CD4-positive, alpha-beta T cell treated with Interleukin-6 at 100 ng/mL for 8 hours (primary cell): ENCODE results near the gene RPS3.

Source experiments
- DNase-seq: peaks from one replicate; pipeline ENCODE4 v3.0.0-alpha.2; 2020; ENCODE audit warnings: mixed read lengths, low spot score

RPS3 gene

DNA sequence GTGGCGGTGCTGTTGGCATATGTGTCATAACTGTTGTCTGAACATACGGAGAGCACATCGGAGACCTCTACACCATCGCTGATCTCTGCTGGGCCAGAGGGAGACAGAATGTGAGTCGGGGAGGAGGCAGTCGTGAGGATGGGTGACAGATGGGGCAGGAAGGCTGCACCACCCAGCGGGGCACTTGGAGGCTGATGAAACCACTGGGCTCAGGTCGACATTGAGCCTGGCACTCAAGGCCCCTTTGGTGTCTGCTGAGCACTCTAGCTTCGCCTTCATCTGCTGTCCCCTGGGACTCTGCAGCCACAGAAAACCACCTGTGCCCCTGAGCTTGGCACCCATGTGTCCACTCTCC lies 36.2 kb downstream of the RPS3 start:
- DNase-seq, result no peak

DNA sequence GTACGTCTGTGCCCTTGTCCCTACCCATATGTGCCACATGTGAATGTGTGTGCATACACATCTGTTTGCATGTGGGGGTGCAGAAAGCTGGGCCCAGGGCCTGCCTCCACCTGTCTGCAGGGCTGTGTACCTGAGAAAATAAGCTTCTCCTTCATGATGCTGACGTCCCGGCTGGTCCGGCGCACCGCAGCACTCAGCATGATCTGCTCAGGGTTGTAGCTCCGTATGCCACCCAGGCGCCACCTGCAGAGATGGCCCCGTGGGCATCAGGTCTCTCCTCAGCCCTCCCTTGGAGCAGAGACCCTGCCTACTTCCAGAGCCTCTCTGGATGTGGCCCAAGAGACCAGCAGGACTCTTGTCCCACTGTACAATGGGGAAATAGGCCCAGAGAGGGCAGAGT lies 37.5 kb downstream of the RPS3 start:
- DNase-seq, result no peak

DNA sequence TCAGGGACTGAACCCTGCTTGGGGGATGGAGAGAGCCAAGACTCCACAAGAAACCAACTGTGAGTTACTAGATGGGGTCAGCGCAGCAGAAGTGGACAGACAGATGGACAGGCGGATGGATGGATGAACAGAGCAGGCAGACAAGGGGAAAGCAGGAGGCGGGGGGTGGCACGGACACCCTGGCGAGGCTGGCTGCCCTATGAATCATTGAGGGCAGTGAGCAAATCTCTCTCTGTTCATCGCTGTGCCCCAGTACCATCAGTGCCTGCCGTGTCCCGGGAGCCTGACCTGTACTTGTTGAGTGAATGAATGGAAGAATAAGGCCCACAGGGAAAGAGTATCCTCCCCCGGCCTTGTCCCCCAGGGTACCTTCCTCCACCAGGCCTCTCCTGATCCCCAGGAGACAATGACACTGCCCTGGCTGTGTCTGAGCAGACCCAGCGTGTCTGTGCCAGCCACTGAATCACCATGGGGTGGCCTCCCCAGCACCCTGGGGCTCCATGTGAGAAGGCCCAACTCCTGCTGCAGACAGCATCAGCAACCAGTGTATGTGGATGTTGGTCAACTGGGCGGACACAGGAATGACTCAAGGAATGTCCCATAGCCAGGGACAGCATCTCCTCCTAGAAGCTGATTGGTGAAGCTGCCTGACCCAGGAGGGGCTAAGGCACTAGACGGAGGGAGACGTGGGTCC lies 38.8 kb downstream of the RPS3 start:
- DNase-seq, result no peak

DNA sequence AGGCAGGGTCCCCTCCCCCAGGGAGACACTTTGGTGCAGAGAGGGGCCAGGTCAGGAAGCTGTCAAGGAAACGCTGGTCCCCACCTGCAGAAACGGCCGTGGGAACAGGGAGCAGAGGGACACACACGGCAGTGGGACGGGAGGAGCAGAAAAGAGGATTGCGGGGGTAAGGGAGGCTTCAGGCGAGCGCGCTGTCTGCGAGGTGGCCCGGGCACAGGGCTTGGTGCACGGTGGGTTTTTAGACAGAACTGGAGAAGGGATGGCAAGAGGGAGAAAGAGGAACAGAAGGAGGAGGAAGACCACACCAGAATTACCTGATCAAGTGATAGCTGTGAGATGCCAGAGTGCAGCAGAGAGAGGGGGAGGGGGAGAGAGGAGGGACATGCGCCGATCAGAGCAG lies 39.7 kb downstream of the RPS3 start:
- no peak for DNase-seq

DNA sequence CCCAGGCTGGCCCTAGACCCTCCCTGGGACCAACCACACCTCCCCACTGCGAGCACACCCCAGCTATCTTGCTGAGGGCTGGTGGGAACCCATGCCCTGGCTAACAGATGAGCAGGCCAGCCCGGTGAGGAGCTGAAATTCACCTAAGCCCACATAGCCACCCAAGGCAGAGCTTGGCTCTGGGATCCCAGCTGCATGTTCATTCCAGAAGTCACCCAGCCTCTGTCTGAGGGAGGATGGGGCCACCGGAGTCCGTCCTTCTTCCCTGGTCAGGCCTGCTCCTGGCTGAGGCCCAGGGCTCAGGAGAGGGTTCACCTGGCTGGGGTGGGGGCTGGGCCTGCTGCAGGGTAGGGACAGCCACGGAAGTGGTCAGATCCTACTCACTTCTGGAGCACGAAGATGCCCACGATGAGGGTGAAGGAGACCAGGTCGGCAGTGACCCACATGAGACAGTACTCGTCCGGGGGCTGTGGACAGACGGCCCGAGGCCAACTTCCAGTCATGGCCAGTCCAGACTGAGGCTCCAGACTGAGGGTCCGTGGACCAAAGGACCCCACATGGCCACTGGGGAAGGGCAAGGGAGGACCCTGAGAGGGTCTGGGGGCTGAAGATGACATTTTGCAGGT lies 40.3 kb downstream of the RPS3 start:
- no peak for DNase-seq

DNA sequence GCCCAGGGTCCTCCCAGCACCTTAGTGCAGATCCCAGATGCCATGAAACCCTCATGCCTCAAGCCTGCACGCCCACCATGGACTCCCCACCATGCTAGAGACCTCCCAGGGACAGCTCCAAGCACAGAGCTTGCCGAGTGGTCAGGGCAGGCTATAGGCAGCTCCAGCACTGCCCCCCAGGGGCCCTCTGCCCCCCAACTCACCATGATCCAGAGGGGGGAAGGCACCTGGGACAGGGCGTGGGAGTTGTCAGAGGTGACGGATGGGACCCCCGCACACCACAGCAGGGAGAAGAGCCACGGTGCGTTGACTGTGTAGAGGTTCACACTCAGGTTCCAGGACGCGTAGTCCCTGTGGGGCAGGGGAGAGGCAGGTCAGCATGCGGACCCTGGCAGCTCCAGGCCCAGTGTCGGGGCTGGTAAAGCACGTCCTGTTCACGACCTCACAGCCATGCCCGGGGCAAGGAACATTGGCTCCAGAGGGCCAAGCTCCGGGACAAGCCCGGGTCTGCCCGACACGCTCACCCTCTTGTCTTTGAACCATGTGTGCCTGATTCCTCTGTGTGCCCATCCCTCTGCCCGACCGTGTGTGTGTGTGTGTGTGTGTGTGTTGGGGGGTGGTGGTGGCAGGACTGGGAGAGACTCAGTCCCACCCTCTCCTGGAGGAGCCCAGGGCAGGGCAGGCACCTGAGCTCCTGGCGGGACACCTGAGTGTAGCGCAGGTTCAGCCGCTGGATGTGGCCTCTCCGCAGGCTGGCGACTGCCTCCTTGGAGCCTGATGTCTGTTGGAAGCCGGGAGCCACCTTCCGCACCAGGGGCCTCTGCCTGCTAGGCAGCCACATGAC lies 41.9 kb downstream of the RPS3 start:
- no peak for DNase-seq

DNA sequence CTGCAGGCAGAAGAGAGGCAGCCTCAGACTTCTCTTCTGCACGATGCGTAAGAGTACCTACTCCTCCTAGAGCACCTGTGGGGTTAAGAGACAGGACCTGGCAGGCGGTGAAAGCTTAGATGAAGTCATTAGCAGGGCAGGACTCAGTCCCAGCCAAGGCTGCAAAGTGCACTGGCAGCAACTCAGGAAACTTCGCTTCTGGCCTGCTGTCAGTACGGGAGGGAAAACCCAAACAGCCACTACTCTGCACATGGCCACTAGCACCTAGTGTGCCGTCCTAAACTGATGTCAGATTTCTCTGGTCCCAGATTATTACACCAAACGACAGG lies 42.5 kb downstream of the RPS3 start:
- no peak for DNase-seq

DNA sequence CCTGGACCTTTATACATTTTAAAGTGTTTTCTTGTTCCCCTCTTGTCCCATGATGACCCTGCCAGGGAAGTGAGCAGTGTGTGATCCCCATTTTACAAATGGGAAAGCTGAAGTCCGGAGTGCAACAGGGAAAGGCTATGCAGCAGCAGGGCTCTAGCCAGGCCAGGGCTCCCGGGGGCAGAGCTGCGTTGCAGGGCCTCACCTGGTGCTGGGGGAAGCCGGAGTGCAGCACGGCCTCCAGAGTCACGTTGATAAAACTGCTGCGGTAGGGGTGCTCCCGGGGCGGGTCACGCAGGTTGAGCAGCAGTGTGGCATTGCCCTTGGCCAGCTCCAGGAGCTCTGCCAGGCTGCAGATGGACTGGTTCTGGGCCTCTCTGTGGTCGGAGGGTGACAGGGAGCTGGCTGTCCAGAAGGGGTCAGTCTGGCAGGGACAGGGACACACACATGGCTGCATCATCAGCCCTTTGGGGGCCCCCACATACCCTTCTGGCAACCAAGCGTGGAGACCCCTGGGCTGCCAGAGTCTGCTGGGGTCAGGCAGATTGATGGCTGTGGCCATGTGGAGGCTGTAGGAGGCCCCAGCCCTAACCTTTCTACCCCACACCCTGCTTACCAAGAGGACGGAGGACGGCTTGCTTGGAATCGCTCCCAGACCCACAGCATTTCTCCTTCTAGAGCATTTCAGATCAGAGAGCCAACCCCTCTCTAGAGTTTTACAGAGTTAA lies 43.0 kb downstream of the RPS3 start:
- DNase-seq, result no peak

DNA sequence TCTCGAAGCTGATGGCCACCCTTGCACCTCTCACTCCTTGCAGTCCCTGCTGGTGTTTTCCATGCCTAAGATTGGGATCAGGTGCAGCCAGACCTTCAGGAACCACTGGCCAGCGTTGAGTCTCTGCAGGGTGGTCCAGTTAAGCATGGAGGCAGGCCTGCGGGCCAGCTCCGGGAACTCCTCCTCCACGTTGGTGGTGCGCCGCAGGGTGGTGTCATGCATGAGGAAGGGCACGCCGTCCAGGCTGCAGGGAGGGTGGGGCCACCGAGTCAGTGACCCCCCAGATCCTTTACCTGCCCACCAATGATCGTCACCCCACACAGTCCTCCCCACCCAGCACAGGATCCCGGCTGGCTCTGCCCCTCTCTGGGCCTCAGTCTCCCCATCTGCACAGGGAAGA lies 43.7 kb downstream of the RPS3 start:
- DNase-seq, result no peak

DNA sequence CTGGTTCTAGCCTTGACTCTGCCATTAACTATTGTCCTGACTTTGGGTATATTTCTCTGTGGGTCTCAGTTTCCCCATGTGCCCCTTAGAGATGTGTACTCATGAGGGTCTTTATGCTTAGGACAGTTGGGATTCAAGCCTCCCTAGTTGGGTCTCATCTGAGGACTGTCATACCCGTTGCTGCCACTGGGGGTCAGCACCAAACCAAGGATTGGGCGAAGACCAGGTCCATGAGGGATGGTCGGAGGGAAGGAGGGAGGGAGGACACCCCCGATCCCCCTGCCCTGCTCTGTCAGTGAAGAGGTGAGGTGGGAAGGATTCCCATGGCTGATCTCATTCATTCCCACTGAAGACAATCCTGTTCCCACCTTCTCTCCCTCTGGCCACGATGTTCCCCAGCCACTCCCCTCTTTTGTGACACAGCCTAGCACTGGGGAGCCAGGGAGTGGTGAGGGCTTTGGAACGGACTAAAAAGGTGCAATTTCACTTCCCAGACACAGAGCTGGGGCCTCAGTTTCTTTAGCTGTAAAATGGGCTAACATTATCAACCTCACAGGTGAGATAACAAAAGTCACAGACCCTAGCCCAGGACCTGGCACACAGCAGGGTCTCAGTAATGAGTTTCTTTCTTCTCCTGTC lies 46.1 kb downstream of the RPS3 start:
- peak; percentile 61 for DNase-seq

DNA sequence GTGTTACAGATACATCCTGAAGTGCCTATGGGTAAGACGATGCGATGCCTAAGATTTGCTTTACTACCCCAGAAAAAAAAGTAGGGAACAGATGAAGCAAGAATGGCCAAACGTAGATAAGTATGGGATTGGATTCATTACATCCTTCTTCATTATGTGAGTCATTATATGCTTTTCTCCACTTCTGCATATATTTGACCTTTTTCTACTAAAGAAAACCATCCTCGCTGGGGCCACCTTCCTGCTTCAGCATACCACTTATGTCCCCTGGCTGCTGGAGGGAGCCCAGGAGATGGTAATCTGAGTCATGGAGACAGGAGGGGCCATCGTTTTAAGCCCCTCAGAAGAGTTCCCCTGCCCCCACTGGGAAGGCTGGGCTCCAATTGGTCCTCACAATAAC lies 48.1 kb downstream of the RPS3 start:
- no peak for DNase-seq

DNA sequence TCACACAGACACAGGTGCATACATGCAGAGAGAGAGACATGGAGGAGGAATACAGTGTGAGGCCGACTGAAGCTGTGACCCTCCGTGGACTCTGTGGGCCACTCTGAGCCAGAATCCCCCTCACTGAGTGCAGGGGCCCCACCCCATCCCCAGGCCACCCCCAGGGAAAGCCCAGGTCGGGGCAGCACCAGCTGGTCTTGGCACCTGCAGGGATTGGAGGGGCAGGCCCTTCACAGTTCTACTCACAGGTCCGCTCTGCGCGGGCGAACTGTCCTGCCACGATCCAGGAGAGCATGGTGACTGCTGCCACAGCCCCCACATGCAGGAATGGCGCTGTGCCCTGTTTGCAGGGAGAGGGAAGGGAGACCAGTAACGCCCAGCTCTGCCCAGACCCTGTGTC lies 50.0 kb downstream of the RPS3 start:
- DNase-seq, result no peak

DNA sequence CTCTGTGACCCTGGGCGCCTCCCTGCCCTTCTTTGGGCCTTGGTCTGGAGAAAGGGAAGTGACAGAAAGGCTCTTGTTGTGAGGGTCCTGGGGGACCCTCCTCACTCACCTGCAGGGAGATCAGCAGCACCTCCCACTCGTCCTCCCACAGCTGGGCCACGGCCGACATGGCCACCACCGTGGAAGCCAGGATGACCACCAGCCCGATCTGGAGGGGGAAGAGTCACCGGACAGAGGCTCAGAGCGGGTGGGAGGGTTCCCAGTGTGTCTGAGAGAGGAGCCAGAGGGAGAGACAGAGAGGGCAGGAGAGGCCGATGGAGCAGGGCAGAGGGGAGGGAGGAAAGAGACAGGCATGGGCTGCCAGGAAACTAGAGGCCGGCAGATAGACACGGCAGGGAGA lies 50.5 kb downstream of the RPS3 start:
- DNase-seq, result no peak

DNA sequence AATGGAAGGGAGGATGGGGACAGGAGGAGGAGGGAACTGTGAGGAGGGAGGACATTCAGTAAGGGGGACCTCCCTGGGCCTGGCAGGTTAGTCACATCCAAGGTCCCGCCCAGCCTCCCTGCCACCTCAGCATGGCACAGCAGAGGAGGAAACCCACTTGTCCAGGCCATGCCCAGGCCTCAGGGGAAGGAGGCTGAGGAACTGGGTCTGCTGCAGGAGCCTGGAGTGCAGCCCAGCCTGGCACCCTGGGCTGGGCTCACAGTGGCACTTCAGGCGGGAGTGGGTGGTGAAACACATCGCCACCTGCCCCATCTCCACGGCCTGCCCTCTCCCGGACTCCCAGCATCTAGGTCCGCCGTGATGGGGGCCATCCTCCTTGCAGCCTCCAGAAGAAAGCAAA lies 50.9 kb downstream of the RPS3 start:
- no peak for DNase-seq

DNA sequence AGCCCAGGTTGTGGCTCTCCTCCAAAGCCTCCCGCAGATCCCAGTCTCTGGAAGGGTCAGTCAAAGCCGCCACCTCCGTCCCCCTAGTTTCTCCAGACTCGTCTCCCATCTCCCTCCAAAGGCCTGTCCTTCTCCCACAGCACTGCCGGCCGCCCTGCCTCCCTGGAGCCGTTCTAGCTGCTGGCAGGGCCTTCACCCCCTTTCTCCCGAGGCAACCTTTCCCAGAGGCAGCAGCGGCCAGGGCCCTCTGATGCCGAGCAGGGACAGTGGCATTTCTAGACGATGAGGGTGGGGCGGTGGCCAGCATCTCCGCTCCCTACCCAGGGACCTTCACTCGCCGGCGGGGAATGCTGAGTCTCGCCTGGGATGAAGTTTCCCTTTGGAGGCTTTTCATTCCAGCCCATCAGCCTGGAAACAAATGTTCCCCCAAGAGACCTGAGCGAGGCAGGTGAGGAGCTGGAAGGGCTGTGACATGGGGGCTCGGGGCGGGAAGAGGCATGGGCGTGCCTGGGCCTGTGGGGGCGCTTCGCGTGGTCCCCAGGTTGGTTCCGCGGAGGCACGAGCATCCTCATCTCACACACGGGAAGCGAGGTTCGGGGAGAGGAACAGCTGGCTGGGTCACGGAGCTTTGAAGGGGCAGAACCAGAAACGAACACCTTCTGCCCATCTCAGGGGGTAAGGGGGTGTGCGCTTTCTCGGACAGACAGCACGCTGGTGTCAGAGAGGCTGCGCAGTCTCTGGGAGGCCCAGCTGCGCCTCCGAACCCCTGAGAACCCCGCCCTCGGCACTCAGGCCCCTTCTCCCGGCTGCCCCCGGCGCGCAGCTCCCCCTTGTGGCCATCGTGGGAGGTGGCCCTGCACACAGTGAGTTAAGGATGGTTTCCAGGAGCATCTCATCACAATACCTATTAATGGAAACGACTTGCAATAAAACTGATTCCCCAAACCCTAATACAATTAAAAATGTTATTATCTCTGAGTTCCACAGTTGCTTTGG lies 51.8 kb downstream of the RPS3 start:
- no peak for DNase-seq

DNA sequence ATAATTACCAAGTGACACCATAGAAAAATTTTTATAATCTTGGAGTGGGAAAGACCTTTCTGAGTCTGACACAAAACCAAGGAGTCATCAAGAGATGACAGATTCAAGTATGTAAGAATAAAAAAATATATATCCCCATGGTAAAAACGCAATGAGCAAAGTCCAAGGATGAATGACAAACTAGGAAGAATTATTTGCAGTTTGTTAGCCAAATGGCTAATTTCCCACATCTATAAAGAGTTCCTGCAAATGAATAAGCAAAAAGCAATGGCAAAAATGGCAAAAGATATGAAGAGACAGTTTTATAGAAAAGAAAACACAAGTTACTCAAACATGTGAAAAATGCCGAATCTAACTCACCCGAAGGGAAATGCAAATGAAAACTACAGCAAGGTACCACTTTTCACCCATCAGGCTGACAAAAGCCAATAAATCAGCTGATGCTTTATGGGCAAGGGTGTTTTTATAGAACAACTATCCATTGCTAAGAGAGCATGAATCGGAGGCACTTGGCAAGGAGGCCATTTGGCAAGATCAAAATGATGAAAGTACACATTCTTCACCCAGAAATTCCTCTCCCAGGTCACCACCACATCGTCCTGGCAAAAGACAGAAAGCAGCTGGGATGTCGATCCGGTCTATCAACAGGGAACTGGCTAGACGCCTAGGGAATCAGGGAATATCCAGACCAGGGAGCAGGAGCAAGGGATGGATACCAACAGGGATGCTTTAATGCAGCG lies 54.8 kb downstream of the RPS3 start:
- no peak for DNase-seq

DNA sequence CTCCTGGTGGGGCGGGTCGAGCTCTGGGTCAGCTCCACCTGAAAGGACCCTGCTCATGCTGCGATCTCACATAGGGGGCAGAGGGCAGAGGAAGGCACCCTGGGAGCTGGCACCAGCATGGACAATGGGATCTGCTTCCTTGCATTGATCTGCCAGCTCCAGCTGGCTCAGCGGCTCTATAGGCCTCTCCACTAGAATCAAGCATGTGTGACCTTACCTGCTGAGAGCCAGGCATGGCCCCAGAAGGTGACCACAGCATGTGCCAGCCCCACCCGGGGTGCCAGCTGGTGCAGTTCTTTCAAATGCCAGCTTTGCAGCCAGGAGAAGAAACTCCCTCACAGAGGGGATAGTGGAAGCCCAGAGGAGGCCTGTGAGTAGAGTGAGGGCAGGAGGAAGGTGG lies 55.7 kb downstream of the RPS3 start:
- no peak for DNase-seq
